Large intestine (tissue), 3 donors: Measurements from ENCODE around the gene C2. TPM values are rescaled to one million over a fixed set of nuclear protein-coding genes. Genes with fewer than 3 reads are reported as not detected.
"Not testable (repeated sequence)": the region's sequence is repeated elsewhere in the genome, so short reads cannot be mapped to it uniquely, and the experiment has no call there.

ENCODE experiments used
- DNase-seq, 2 donors: peaks; one replicate each; pipeline versions ENCODE4 v3.0.0 to v3.0.0-alpha.2; 2013
- H3K27ac ChIP-seq: one replicate; pipeline ENCODE4 v1.5.1; 2013; ENCODE audit warnings: low read length
- H3K27me3 ChIP-seq: 2 replicates; pipeline ENCODE4 v1.6.1; 2013; ENCODE audit warnings: low read length; ENCODE audit not compliant: control insufficient read depth, insufficient read depth
- H3K36me3 ChIP-seq: 2 replicates; pipeline ENCODE4 v1.6.1; 2013; ENCODE audit warnings: low read length; ENCODE audit not compliant: control insufficient read depth, insufficient read depth
- H3K4me1 ChIP-seq: one replicate; pipeline ENCODE4 v1.6.1; 2013; ENCODE audit warnings: low read length; ENCODE audit not compliant: control insufficient read depth, insufficient read depth
- H3K4me3 ChIP-seq: one replicate; pipeline ENCODE4 v1.5.1; 2013; ENCODE audit warnings: low read length
- H3K9me3 ChIP-seq: one replicate; pipeline ENCODE4 v1.6.1; 2013; ENCODE audit warnings: mild to moderate bottlenecking, low read depth, low read length, moderate library complexity; ENCODE audit not compliant: control insufficient read depth
- WGBS: methylation state at CpG from one replicate; pipeline ENCODE4 v1.1.5; 2013; ENCODE audit warnings: low lambda C conversion rate; ENCODE audit not compliant: insufficient coverage; 5-methylcytosine and 5-hydroxymethylcytosine counted together
- polyA plus RNA-seq: library from polyadenylated mRNA; unstranded; fragments of 120-200 nt; gene quantifications from one replicate; pipeline ENCODE4 v1.2.1, GENCODE V29; 2013

C2 gene
- polyA plus RNA-seq, 1 donor, result 9.3 TPM

- no CpG with 5 or more reads among the region's 11 CpGs for WGBS
- H3K27me3 ChIP-seq, result no peaks in the 10 kb centered on the region
- H3K4me1 ChIP-seq, result peaks cover 16% of the 10 kb centered on the region
- H3K9me3 ChIP-seq, result no peaks in the 10 kb centered on the region
- no peak overlapping the region for H3K4me3 ChIP-seq
- no peak for DNase-seq
- H3K27ac ChIP-seq, result no peak overlapping the region
- H3K36me3 ChIP-seq, result peaks cover 65% of the 10 kb centered on the region
Measured at GRCh38 chr6:31968326-31968725, 40.8 kb downstream of the C2 start.

- Histone ChIP-seq H3K9me3 (no peaks in the 10 kb centered on the region), H3K27ac (no peak overlapping the region), H3K4me3 (no peak overlapping the region), H3K36me3 (peaks cover 58% of the 10 kb centered on the region), H3K27me3 (no peaks in the 10 kb centered on the region), H3K4me1 (peaks cover 17% of the 10 kb centered on the region)
- no peak for DNase-seq
- WGBS, result no CpG with 5 or more reads among the region's 23 CpGs
Measured at GRCh38 chr6:31968791-31969711, 41.5 kb downstream of the C2 start.

- no peak overlapping the region for H3K27ac ChIP-seq
- peaks cover 53% of the 10 kb centered on the region for H3K36me3 ChIP-seq
- H3K4me1 ChIP-seq, result peaks cover 17% of the 10 kb centered on the region
- H3K27me3 ChIP-seq, result no peaks in the 10 kb centered on the region
- H3K4me3 ChIP-seq, result no peak overlapping the region
- 80% methylated on average over 1 of the region's 17 CpGs for whole genome bisulfite sequencing
- no peaks in the 10 kb centered on the region for H3K9me3 ChIP-seq
- DNase-seq, result no peak
Measured at GRCh38 chr6:31969712-31970603, 42.4 kb downstream of the C2 start.

GRCh38 chr6:31970604-31971271, 43.2 kb downstream of the C2 start:
- no CpG with 5 or more reads among the region's 18 CpGs for WGBS
- no peak for DNase-seq
- peaks cover 17% of the 10 kb centered on the region for H3K4me1 ChIP-seq
- peak overlapping the region; percentile 58 for H3K4me3 ChIP-seq
- H3K36me3 ChIP-seq, result peaks cover 47% of the 10 kb centered on the region
- H3K27me3 ChIP-seq, result no peaks in the 10 kb centered on the region
- peak overlapping the region; percentile 94 for H3K27ac ChIP-seq
- H3K9me3 ChIP-seq, result no peaks in the 10 kb centered on the region

- H3K4me1 ChIP-seq, result peaks cover 17% of the 10 kb centered on the region
- peak overlapping the region; percentile 94 for H3K27ac ChIP-seq
- peaks cover 4% of the 10 kb centered on the region for H3K9me3 ChIP-seq
- peaks cover 40% of the 10 kb centered on the region for H3K36me3 ChIP-seq
- DNase-seq, result no peak
- no CpG with 5 or more reads among the region's 29 CpGs for WGBS
- no peaks in the 10 kb centered on the region for H3K27me3 ChIP-seq
- H3K4me3 ChIP-seq, result peak overlapping the region; percentile 58
Measured at GRCh38 chr6:31971279-31971992, 43.9 kb downstream of the C2 start.

- no CpG with 5 or more reads among the region's 62 CpGs for WGBS
- H3K4me3 ChIP-seq, result peak within 1 kb of the TSS; percentile 58
Measured at GRCh38 chr6:31971993-31972708, 44.6 kb downstream of the C2 start, which contains the start of gene DXO. Gene DXO, minus strand, starts transcription at chr6:31972138. Its CDS starts 463 bp downstream, at chr6:31971675.

GRCh38 chr6:31972709-31973350, 45.3 kb downstream of the C2 start:
- H3K9me3 ChIP-seq, result peaks cover 12% of the 10 kb centered on the region
- no peaks in the 10 kb centered on the region for H3K27me3 ChIP-seq
- peaks cover 26% of the 10 kb centered on the region for H3K36me3 ChIP-seq
- peak in 1 of 2 donors; percentile 22 for DNase-seq
- peak overlapping the region; percentile 58 for H3K4me3 ChIP-seq
- no CpG with 5 or more reads among the region's 19 CpGs for WGBS
- peaks cover 17% of the 10 kb centered on the region for H3K4me1 ChIP-seq
- H3K27ac ChIP-seq, result peak overlapping the region; percentile 94

More at GRCh38 chr6:31971993-31972708, 44.6 kb downstream of the C2 start, which contains the start of gene DXO:
- H3K27me3 ChIP-seq, result no peaks in the 10 kb centered on the region
- H3K36me3 ChIP-seq, result peaks cover 33% of the 10 kb centered on the region
- H3K9me3 ChIP-seq, result peaks cover 12% of the 10 kb centered on the region
- H3K27ac ChIP-seq, result peak within 1 kb of the TSS; percentile 94
- H3K4me1 ChIP-seq, result peaks cover 17% of the 10 kb centered on the region
- DNase-seq, result peak; percentile 98 to 100

GRCh38 chr6:31976065-31976464, 48.5 kb downstream of the C2 start:
- H3K4me1 ChIP-seq, result peaks cover 10% of the 10 kb centered on the region
- WGBS, result no CpG with 5 or more reads among the region's 30 CpGs
- not testable (repeated sequence) for H3K4me3 ChIP-seq, H3K27me3 ChIP-seq, DNase-seq, H3K27ac ChIP-seq
- H3K36me3 ChIP-seq, result peaks cover 15% of the 10 kb centered on the region
- H3K9me3 ChIP-seq, result peaks cover 12% of the 10 kb centered on the region
